OCI-LY1 (cell line): Measurements from ENCODE around the gene SUPT5H.

Experiments
- EZH2 ChIP-seq: fragments of 200-600 bp; sonication (generic), shearing (Covaris generic); IDR thresholded peaks from 2 replicates; pipeline ENCODE4 v1.8.0; 2017; ENCODE audit warnings: borderline replicate concordance, mixed run types, mild to moderate bottlenecking, antibody characterized with exemption, low read length, moderate library complexity, mixed read lengths
- TF ChIP-seq, protein P1 (sequence below): fragments of 200-600 bp; sonication (generic), shearing (Covaris generic); IDR thresholded peaks from 2 replicates; pipeline ENCODE4 v1.5.1; 2017; ENCODE audit warnings: mild to moderate bottlenecking, antibody characterized with exemption, low read length, moderate library complexity, mixed read lengths

DNA sequence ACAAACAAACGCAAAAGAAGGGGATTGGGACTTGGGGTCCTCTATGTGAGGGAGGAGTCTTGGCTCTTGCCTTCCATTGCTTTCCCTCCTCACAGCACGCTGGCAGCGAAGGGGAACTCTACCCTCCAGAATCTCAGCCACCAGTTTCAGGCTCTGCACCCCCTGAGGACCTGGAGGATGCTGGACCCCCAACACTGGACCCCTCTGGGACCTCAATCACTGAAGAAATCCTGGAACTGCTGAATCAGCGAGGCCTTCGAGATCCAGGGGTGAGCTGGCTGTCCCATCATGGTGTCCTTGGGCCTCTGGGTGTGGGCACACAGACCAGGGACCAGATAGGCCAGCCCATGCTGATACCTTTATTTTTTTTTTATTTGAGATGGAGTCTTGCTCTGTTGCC lies 23.4 kb upstream of the SUPT5H start:
- TF ChIP-seq, protein P1, sequence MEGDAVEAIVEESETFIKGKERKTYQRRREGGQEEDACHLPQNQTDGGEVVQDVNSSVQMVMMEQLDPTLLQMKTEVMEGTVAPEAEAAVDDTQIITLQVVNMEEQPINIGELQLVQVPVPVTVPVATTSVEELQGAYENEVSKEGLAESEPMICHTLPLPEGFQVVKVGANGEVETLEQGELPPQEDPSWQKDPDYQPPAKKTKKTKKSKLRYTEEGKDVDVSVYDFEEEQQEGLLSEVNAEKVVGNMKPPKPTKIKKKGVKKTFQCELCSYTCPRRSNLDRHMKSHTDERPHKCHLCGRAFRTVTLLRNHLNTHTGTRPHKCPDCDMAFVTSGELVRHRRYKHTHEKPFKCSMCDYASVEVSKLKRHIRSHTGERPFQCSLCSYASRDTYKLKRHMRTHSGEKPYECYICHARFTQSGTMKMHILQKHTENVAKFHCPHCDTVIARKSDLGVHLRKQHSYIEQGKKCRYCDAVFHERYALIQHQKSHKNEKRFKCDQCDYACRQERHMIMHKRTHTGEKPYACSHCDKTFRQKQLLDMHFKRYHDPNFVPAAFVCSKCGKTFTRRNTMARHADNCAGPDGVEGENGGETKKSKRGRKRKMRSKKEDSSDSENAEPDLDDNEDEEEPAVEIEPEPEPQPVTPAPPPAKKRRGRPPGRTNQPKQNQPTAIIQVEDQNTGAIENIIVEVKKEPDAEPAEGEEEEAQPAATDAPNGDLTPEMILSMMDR = no peak
- no peak for TF ChIP-seq EZH2
